ENCODE measurements around the gene EXOC1. TPM values are rescaled to one million over a fixed set of nuclear protein-coding genes. Genes with fewer than 3 reads are reported as not detected.

Gene EXOC1
- total RNA-seq, 1 experiment from 2014 or later = 24.1 TPM

DNA sequence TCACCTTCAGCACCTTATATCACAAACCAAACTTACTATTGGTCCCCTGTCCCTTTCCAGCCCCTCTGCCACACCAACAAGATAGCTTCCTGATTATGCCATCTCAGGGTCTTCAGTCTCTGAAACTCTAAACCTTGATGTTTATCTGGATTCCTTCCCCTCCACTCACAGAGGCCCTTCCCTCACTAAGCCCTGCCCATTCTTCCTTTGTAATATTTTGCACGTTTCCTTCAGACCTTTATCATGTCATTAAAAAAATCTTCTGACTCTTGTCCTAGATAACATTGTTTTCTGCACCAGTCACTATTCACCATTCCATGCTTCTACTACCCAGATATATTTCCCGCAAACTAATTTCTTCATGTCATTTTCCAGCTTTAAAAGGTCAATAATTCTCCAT is 77.6 kb downstream of the EXOC1 start:
- no peaks in the 10 kb centered on the region for H3K36me3 ChIP-seq (ENCODE audit: control insufficient read depth, insufficient read depth, low read length)
- ChIA-PET POLR2A (no interaction called here), CTCF (no interaction called here)
- no peak for DNase-seq (ENCODE audit: low read depth, low spot score)
- H3K27me3 ChIP-seq (ENCODE audit: control insufficient read depth, insufficient read depth, low read length) = no peaks in the 10 kb centered on the region
- H3K9me3 ChIP-seq (ENCODE audit: control insufficient read depth, insufficient read depth, low read depth, low read length) = no peaks in the 10 kb centered on the region
- no peak overlapping the region for H3K4me3 ChIP-seq (ENCODE audit: low read depth in 2 of 2, low read length in 2 of 2)
- TF ChIP-seq POLR2AphosphoS5 (IDR thresholded peaks at IDR 0.05; ENCODE audit: low read depth, low read length) = no peak
- TF ChIP-seq SIN3A (IDR thresholded peaks at IDR 0.05; ENCODE audit: borderline replicate concordance, insufficient read depth, low read depth, low read length) = no peak
- TF ChIP-seq, protein P1, sequence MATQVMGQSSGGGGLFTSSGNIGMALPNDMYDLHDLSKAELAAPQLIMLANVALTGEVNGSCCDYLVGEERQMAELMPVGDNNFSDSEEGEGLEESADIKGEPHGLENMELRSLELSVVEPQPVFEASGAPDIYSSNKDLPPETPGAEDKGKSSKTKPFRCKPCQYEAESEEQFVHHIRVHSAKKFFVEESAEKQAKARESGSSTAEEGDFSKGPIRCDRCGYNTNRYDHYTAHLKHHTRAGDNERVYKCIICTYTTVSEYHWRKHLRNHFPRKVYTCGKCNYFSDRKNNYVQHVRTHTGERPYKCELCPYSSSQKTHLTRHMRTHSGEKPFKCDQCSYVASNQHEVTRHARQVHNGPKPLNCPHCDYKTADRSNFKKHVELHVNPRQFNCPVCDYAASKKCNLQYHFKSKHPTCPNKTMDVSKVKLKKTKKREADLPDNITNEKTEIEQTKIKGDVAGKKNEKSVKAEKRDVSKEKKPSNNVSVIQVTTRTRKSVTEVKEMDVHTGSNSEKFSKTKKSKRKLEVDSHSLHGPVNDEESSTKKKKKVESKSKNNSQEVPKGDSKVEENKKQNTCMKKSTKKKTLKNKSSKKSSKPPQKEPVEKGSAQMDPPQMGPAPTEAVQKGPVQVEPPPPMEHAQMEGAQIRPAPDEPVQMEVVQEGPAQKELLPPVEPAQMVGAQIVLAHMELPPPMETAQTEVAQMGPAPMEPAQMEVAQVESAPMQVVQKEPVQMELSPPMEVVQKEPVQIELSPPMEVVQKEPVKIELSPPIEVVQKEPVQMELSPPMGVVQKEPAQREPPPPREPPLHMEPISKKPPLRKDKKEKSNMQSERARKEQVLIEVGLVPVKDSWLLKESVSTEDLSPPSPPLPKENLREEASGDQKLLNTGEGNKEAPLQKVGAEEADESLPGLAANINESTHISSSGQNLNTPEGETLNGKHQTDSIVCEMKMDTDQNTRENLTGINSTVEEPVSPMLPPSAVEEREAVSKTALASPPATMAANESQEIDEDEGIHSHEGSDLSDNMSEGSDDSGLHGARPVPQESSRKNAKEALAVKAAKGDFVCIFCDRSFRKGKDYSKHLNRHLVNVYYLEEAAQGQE (IDR thresholded peaks at IDR 0.05; ENCODE audit: insufficient read depth in 1 of 2, low read depth in 2 of 2, low read length in 1 of 2) = no peak
- TF ChIP-seq, protein P2, sequence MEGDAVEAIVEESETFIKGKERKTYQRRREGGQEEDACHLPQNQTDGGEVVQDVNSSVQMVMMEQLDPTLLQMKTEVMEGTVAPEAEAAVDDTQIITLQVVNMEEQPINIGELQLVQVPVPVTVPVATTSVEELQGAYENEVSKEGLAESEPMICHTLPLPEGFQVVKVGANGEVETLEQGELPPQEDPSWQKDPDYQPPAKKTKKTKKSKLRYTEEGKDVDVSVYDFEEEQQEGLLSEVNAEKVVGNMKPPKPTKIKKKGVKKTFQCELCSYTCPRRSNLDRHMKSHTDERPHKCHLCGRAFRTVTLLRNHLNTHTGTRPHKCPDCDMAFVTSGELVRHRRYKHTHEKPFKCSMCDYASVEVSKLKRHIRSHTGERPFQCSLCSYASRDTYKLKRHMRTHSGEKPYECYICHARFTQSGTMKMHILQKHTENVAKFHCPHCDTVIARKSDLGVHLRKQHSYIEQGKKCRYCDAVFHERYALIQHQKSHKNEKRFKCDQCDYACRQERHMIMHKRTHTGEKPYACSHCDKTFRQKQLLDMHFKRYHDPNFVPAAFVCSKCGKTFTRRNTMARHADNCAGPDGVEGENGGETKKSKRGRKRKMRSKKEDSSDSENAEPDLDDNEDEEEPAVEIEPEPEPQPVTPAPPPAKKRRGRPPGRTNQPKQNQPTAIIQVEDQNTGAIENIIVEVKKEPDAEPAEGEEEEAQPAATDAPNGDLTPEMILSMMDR (IDR thresholded peaks at IDR 0.05) = no peak
- TF ChIP-seq TCF7L2 (IDR thresholded peaks at IDR 0.05; ENCODE audit: low read depth, low read length) = no peak
- BruUV-seq (replicated peaks) = no TSS peak
- H3K4me1 ChIP-seq (ENCODE audit: control insufficient read depth, insufficient read depth, low read length) = no peaks in the 10 kb centered on the region
- H3K27ac ChIP-seq (ENCODE audit: low read length) = no peak overlapping the region
- no peak for ATAC-seq
- intact Hi-C loops (cut with micrococcal nuclease; ENCODE audit: unreplicated experiment) = no loop called here
- in situ Hi-C loops (cut with HindIII; ENCODE audit: low pct_unique_long_range_greater_than_20kb, low sequenced_read_pairs) = no loop called here

DNA sequence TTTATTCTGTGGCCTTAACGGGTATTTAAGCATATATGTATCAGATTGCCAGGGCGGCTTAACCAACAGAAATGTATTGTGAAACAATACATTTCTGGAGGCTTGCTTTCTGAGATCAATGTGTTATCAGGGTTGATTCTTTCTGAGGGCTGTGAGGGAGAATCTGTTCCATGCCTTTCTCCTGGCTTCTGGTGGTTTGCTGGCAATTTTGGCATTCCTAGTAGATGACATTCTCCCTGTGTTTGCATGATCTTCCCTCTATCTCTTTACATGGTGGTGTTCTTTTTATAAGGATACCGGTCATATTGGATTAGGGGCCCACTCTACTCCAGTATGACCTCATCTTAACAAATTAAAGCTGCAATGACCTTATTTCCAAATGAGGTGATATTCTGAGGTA is 78.4 kb downstream of the EXOC1 start:
- TF ChIP-seq, protein P1 (IDR thresholded peaks at IDR 0.05; ENCODE audit: insufficient read depth in 1 of 2, low read depth in 2 of 2, low read length in 1 of 2) = no peak
- no TSS peak for BruUV-seq (replicated peaks)

More for the DNA sequence above, 78.4 kb downstream of the EXOC1 start:
- POLR2A ChIA-PET = no interaction called here
- ATAC-seq (no peak), DNase-seq (ENCODE audit: low read depth, low spot score) (no peak)
- intact Hi-C loops (cut with micrococcal nuclease; ENCODE audit: unreplicated experiment) (no loop called here), in situ Hi-C loops (cut with HindIII; ENCODE audit: low pct_unique_long_range_greater_than_20kb, low sequenced_read_pairs) (no loop called here)
- Histone ChIP-seq H3K4me3 (ENCODE audit: low read depth in 2 of 2, low read length in 2 of 2) (no peak overlapping the region), H3K27me3 (ENCODE audit: control insufficient read depth, insufficient read depth, low read length) (no peaks in the 10 kb centered on the region), H3K4me1 (ENCODE audit: control insufficient read depth, insufficient read depth, low read length) (no peaks in the 10 kb centered on the region), H3K27ac (ENCODE audit: low read length) (no peak overlapping the region), H3K36me3 (ENCODE audit: control insufficient read depth, insufficient read depth, low read length) (no peaks in the 10 kb centered on the region), H3K9me3 (ENCODE audit: control insufficient read depth, insufficient read depth, low read depth, low read length) (no peaks in the 10 kb centered on the region)
- CTCF ChIA-PET = no interaction called here
